Activated T-helper 1 cell treated with anti-CD3 and anti-CD28 coated beads, Interleukin-12 subunit alpha, Interleukin-12 subunit beta, Interleukin-2, Interleukin-4 antibody, amounts not matched to agents 30 ng/mL and 10 ng/mL and 1 ng/mL, durations not matched to agents 14 hours and 24 hours and 36 hours (primary cell): ENCODE measurements around the gene TEX54. TPM values are rescaled to one million over a fixed set of nuclear protein-coding genes. Genes with fewer than 3 reads are reported as not detected.
A peak's percentile ranks its signal among the peaks of the same experiment; 100 is the strongest.

Experiments
- DNase-seq: peaks from one replicate; pipeline ENCODE4 v3.0.0; 2021; ENCODE audit warnings: low spot score
- H3K27ac Mint-ChIP-seq: one replicate; pipeline ENCODE4 v1.8.0; 2021; ENCODE audit warnings: mild to moderate bottlenecking, mixed read lengths
- H3K27me3 Mint-ChIP-seq: one replicate; pipeline ENCODE4 v1.8.0; 2022; ENCODE audit warnings: mild to moderate bottlenecking, moderate library complexity, mixed read lengths; ENCODE audit not compliant: insufficient read depth
- H3K36me3 Mint-ChIP-seq: one replicate; pipeline ENCODE4 v1.8.0; 2021; ENCODE audit warnings: low read depth, mixed read lengths
- H3K4me1 Mint-ChIP-seq: one replicate; pipeline ENCODE4 v1.8.0; 2021; ENCODE audit warnings: low read depth, mixed read lengths
- H3K4me3 Mint-ChIP-seq: one replicate; pipeline ENCODE4 v1.8.0; 2021; ENCODE audit warnings: mild to moderate bottlenecking, moderate library complexity, mixed read lengths
- H3K9me3 Mint-ChIP-seq: one replicate; pipeline ENCODE4 v1.8.0; 2021; ENCODE audit warnings: mixed read lengths
- intact Hi-C: fragments of 100-400 bp; cut with micrococcal nuclease; formaldehyde crosslinking; loops from one replicate; pipeline ENCODE4 v1.15.1; 2024
- total RNA-seq: library from RNA; stranded (reverse); gene quantifications from 2 replicates; pipeline ENCODE4 v1.2.3, GENCODE V29; 2022

The TEX54 gene
- total RNA-seq, 1 donor from 2014 or later: 1.3 TPM

DNA sequence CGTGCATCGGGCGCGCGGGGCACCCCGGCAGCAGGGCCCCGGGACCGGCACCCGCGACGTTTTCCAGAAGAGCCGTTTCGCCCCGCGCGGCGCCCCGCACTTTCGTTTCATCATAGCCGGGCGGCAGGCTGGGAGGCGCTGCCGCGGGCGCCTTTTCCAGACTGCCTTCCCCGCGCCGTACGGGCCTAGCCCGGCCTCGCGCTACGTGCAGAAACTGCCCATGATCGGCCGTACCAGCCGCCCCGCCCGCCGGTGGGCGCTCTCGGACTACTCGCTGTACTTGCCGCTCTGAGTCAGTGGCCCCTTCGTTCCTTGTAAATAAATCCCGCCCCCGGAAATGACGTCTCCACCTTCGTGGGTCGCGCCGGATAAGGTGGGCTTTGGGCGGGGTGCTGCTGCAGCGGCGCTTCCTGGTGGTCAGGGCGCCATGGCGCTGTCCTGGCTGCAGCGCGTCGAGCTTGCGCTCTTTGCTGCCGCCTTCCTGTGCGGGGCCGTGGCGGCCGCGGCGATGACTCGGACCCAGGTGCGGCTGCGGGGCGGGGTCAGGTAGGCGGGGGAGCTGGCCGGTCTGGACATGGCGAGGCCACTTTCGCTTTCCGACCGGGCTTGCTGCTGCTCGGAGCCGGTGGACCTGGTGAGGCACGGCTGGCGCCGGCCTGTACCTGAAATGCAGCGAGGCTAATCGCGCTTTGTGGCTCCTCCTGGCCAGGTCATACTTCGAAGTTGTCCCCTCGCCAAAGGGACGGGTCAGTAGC, 45.5 kb downstream of the TEX54 start, which contains the start of gene TMEM179B:
TMEM179B (plus strand) TSS at position 398 of the 755 bp plus-strand sequence; CDS start at position 428, 30 bp downstream.
- peak; percentile 96 for DNase-seq
- no peaks in the 10 kb centered on the region for H3K9me3 Mint-ChIP-seq
- H3K4me1 Mint-ChIP-seq: peaks cover 42% of the 10 kb centered on the region
- intact Hi-C loops: loop anchor here (1.0 kb wide), 8 partner anchors 18 to 196 kb away; partner anchors contain the start of genes NXF1, POLR2G, SLC3A2 and STX5
- H3K36me3 Mint-ChIP-seq: peaks cover 31% of the 10 kb centered on the region
- H3K27ac Mint-ChIP-seq: peak within 1 kb of the TSS; percentile 94
- peak within 1 kb of the TSS; percentile 95 for H3K4me3 Mint-ChIP-seq
- no peaks in the 10 kb centered on the region for H3K27me3 Mint-ChIP-seq

DNA sequence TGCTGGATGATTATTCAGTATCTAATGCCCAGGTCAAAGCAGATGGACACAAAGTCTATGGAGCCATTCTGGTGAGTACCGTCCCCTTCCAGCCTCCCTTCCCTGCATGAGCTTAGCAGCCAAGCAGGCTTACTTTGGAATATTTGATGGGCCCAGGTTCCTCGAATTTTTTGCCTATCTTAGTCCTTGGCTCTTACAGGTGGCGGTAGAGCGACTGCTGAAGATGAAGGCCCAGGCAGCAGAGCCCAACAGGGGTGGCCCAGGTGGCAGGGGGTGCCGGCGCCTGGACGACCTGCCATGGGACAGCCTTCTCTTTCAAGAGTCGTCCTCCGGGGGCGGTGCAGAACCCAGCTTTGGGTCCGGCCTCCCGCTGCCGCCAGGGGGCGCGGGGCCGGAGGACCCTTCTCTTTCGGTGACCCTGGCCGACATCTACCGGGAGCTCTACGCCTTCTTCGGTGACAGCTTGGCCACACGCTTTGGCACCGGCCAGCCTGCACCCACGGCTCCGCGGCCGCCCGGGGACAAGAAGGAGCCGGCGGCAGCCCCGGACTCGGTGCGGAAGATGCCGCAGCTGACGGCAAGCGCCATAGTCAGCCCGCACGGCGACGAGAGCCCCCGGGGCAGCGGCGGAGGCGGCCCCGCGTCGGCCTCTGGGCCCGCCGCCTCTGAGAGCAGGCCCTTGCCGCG, 46.2 kb downstream of the TEX54 start:
- Mint-ChIP-seq H3K4me1 (peaks cover 39% of the 10 kb centered on the region), H3K36me3 (peaks cover 28% of the 10 kb centered on the region), H3K27ac (peak overlapping the region; percentile 80), H3K4me3 (peak overlapping the region; percentile 91), H3K9me3 (no peaks in the 10 kb centered on the region), H3K27me3 (no peaks in the 10 kb centered on the region)
- intact Hi-C loops: loop anchor here (1.0 kb wide), 11 partner anchors 15 to 195 kb away; partner anchors contain the start of genes NXF1, POLR2G, SLC3A2 and STX5
- DNase-seq: peak; percentile 85

DNA sequence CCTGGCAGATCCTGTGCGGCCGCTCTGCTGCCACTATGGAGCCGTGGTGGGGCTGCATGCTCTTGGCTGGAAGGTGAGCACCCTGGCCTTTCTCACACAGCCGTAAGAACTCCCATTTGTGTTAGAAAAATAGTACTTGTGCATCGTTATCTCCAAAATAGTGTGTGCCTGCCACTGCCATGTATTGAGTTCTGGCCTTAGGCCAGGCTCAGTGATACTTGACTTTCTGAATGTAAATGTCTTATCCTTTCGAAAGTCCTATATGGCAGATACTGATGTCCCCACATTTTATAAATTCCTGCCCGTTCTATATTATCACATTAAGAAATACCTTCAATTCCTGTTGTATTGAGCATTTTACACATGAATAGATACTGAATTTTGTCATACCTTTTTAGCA, 49.9 kb downstream of the TEX54 start:
- Mint-ChIP-seq H3K36me3 (peaks cover 14% of the 10 kb centered on the region), H3K27ac (no peak overlapping the region), H3K4me1 (peaks cover 12% of the 10 kb centered on the region), H3K27me3 (no peaks in the 10 kb centered on the region), H3K4me3 (no peak overlapping the region), H3K9me3 (no peaks in the 10 kb centered on the region)
- intact Hi-C loops: no loop called here
- DNase-seq: no peak

Other genes starting within 250 kb of the TEX54 start
- 38.7 and 40.7 TPM in 2 replicates for gene TUT1, start 241.3 kb downstream of the TEX54 start, total RNA-seq
- gene MTA2, start 231.0 kb downstream of the TEX54 start, total RNA-seq: 224 and 230 TPM in 2 replicates
- gene EML3, start 220.1 kb downstream of the TEX54 start, total RNA-seq: 164 and 167 TPM in 2 replicates
- gene ROM1, start 219.6 kb downstream of the TEX54 start, total RNA-seq: 2.5 and 3.2 TPM in 2 replicates
- gene B3GAT3, start 210.9 kb downstream of the TEX54 start, total RNA-seq: 93.8 and 94.3 TPM in 2 replicates
- 238 and 255 TPM in 2 replicates for gene GANAB, start 186.2 kb downstream of the TEX54 start, total RNA-seq
- 39.2 and 40.4 TPM in 2 replicates for gene INTS5, start 179.5 kb downstream of the TEX54 start, total RNA-seq
- gene C11orf98, start 167.6 kb downstream of the TEX54 start, total RNA-seq: 146 and 151 TPM in 2 replicates
- 65.0 and 69.4 TPM in 2 replicates for gene CSKMT, start 167.5 kb downstream of the TEX54 start, total RNA-seq
- gene UQCC3, start 161.2 kb downstream of the TEX54 start, total RNA-seq: 8.9 and 11.4 TPM in 2 replicates
- 23.4 and 24.3 TPM in 2 replicates for gene LBHD1, start 160.6 kb downstream of the TEX54 start, total RNA-seq
- gene UBXN1, start 153.8 kb downstream of the TEX54 start, total RNA-seq: 125 and 128 TPM in 2 replicates
- 0.17 and 0.26 TPM in 2 replicates for gene LRRN4CL, start 143.3 kb downstream of the TEX54 start, total RNA-seq
- gene BSCL2, start 125.4 kb downstream of the TEX54 start, total RNA-seq: 34.0 and 34.6 TPM in 2 replicates
- not detected in 2 replicates for gene GNG3, start 125.2 kb downstream of the TEX54 start, total RNA-seq
- 53.0 and 55.2 TPM in 2 replicates for gene HNRNPUL2, start 105.4 kb downstream of the TEX54 start, total RNA-seq
- 36.4 and 38.0 TPM in 2 replicates for gene TTC9C, start 104.4 kb downstream of the TEX54 start, total RNA-seq
- 8.7 and 9.1 TPM in 2 replicates for gene ZBTB3, start 78.7 kb downstream of the TEX54 start, total RNA-seq
- 145 and 148 TPM in 2 replicates for gene POLR2G, start 71.3 kb downstream of the TEX54 start, total RNA-seq
- gene TAF6L, start 61.4 kb downstream of the TEX54 start, total RNA-seq: 19.4 and 20.7 TPM in 2 replicates
- 40.6 and 43.0 TPM in 2 replicates for gene TMEM179B, start 45.4 kb downstream of the TEX54 start, total RNA-seq
- 14.3 and 16.0 TPM in 2 replicates for gene TMEM223, start 40.8 kb downstream of the TEX54 start, total RNA-seq
- gene NXF1, start 27.4 kb downstream of the TEX54 start, total RNA-seq: 155 and 158 TPM in 2 replicates
- 34.2 and 39.9 TPM in 2 replicates for gene STX5, start 790 bp downstream of the TEX54 start, total RNA-seq
- gene WDR74, start 6.7 kb upstream of the TEX54 start, total RNA-seq: 156 and 161 TPM in 2 replicates
- 397 and 399 TPM in 2 replicates for gene SLC3A2, start 48.1 kb upstream of the TEX54 start, total RNA-seq
- not detected in 2 replicates for gene CHRM1, start 88.5 kb upstream of the TEX54 start, total RNA-seq
- not detected in 2 replicates for gene SLC22A6, start 152.1 kb upstream of the TEX54 start, total RNA-seq
- not detected in 2 replicates for gene SLC22A8, start 183.0 kb upstream of the TEX54 start, total RNA-seq